GM12873 (cell line): ENCODE measurements around the gene IL10.

Experiments
- CTCF ChIP-seq: IDR thresholded peaks from 2 replicates; pipeline ENCODE4 v1.5.1; 2012; ENCODE audit warnings: low read depth, mild to moderate bottlenecking, moderate library complexity, low read length, control low read depth; ENCODE audit not compliant: insufficient read depth; ENCODE audit errors: missing control alignments

IL10 gene

GRCh38 chr1:206790502-206791250 lies 18.4 kb upstream of the IL10 start:
- TF ChIP-seq CTCF: no peak

- TF ChIP-seq CTCF: no peak
Observed at GRCh38 chr1:206788487-206789050, 16.3 kb upstream of the IL10 start.

GRCh38 chr1:206787891-206788290 lies 15.6 kb upstream of the IL10 start:
- no peak for TF ChIP-seq CTCF

DNA sequence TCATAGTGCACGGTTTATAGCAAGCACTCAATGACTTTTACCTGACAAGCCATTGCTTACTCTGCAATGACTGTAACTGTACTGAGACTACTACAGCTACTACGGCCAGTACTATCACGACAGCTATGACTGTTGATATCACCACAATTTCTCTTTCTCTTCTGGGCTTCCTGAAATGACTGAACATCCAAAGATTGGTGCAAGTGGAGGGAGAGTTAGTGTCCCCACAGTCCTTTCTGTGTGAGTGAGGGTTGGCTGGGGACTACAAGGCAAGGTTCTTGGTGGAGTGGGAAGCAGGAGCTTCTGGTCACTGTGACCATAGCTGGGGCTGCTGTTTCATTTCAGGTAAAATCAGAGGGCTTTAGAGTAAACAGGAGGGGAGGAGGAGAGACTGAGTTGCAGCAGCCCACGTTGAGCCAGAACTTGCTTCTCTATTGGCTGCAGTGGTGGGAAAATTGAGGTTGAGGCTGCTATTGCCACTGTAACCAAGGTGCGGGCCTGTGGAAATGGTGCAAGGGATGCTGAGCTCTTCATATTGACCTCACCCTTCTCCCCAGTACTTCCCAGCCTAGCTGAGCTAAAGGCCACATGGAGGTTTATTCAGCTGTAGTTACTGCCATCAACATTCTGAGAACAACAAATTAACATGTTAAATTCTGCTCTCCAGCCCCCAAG lies 14.1 kb upstream of the IL10 start:
- TF ChIP-seq CTCF: no peak

- no peak for TF ChIP-seq CTCF
Observed at GRCh38 chr1:206785182-206785765, 13.0 kb upstream of the IL10 start.

DNA sequence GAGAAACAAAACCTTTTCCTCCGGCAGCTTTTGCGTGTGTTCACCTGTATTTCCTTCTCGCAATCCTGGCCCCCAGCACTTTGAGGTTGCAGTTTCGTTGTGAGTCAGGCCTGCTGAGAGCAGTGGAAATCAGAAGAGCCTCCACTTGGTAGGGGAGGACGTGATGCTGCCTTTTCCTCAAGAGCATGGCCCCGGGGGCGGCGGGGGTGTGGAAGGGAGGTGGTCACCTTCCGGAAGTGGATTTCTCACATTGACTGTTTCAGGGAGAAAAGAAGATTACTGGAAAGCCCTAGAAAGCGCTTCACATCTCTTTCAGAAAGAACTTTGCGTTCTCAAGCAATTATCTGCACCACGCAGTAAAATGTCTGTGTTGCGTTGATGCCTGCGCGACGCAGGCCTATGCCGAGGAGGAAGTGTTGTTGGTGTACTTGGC lies 12.2 kb upstream of the IL10 start:
- TF ChIP-seq CTCF: no peak

DNA sequence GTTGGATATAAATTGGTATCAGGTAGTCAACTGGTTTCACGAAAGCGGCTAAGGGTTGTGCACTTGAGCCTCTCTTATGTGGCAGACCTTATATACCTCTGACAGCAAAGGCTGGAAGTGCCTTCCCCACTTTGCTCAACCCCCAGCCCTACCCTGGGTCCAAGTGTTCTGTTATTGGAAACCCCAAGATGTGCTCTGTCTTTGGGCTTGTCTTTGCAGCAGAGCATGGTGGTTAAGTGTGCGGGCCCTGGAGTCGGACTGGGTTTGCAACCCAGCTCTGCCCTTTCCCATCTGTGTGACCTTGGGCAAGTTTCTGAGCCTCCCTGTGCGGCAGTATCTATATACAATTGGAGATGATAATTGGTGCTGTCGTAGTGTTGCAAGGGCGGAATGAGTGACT lies 11.2 kb upstream of the IL10 start:
- TF ChIP-seq CTCF: no peak
